Measurements from ENCODE around the gene IRAK1.

The IRAK1 gene

DNA sequence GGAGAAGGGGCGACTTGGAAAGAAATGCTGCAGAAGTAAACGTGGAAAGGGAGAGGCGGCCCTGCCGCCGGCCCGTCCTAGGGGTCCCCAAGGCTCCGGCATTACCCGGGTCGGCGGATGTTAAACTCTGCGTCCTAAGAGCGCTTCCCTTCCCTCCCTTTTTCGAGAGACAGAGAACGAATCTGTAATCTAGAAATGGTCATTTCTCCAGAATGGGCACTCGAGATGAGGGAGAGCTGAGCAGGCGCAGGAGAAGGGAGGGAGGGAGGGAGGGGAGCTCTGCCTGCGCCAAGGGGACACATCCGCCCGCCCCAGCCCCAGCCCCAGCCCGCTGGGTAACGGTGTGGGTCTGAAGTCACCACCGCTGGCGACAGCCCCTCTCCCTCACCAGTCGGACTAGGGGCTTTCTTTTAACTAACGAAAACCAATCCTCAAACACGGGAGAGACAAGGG, 49.8 kb downstream of the IRAK1 start:
- DNase-seq: peak; percentile 65

DNA sequence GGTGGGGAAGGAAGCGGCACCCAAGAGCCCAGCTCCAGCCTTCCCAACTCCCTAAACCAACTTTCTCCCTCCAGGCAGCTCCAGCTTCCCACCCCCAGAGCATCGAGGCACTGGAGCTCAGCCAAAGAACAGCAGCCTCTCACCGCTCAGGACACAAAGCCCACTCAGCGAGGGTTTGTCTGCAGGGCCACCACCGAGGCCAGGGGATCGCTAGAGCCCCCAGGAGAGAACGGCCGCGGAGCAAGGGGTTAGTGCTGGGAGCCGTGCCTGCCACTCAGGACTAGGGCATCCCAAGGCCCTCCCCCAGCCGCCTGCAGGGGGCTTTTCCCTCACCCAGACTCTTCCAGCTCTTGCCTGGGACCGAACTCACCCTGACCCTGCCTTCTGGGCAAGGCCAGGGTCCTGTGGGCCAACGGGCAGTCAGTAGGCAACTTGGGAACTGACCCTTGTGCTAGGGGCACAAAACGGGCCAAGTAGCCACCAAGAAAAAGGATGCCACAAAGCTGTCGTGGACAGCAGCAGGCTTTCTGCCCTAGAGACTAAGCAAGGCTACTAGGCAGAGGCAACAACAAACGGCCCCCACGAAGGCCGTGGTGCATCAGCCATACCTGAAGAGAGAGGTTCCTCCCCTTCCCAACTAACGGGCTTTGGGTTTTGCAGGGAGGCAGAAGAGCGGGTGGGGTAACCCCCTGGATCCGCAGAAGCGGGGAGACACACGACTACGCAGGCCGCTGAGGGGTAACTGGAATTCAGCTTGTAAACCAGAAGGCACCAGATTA, 50.4 kb downstream of the IRAK1 start:
- DNase-seq: no peak

GRCh38 chrX:153968754-153969124, 51.0 kb downstream of the IRAK1 start:
- peak; percentile 48 for DNase-seq

DNA sequence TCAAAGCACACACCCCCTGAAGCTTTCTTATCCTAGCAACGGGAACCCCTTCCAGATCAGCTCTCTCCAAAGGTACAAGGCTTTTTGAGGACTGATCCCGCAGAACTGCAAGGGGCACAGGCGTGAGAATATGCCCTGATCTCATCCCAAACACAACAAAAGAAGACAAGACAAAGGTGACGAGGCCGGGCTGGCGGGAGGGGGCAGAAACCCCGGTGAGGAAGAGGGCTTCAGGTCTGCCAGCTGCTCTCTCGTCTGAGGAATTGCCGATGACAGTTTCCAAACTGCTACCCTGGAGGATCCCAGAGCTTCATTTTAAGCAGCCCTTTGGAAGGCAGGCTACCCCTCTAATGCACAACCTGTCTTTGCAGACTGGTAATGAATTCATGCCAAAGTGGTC, 51.4 kb downstream of the IRAK1 start:
- DNase-seq: no peak

DNA sequence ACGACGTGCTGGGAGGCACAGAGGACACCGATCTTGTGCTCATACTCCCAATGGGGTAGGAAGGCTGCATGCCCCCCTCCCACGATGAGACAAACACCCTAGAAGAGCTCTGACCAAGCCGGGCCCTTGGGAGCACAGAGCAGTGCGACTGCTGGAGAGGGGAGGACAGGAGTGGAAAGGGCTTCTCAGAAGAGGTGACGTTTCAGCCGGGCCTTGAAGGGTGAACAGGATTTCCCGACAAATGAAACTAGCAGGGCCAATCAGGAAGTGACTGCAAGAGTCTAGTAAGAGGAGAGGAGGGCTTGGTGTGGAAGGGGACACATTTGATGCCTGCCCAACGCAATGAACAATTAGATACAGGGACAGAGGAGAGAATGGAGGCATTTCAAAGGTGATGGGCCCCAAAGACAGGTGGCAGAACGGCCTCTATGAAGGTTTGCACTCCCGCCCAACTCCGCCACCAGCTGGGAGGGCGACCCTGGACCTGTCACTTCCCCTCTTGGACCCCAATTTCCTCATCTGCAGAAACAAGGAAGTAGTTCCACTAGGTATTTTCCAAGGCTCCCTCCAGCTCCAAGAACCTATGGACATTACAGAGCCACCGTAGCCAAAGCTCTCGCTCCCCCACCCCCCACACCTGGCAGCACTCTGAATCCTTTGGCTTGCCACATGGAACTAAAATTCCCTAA, 52.0 kb downstream of the IRAK1 start:
- no peak for DNase-seq

DNA sequence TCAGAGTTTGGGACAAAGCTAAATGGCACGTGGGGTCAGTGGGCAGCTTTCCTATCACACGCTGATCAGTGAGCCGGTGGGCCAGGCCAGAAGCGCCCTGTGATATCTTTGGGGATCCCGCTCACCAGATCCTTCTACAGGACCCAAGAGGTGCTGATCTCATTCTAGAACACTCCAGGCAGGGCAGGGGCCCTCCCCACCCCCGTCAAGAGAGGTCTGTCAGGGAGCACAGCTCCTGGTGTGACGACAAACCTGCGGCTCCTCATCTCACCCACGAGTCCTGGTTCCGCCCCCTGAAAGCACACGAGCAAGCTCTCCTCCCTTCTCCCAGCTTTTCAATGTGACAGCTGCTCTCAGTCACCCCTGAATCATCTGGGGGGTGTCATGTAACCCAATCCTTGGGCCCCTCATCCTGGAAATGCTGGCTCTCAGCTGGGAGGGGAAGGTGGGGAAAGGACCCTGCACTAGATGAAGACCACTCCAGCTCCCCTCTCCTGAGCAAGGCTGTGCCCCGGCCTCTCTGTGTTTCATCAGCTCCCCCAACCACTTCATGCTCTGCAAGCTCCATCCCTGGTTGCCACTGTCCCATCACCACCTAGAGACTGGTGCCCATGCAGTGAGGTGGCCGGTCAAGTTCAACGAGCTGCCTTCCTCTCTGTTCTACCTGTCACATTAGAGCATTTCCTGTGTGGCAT, 52.7 kb downstream of the IRAK1 start:
- DNase-seq: no peak

DNA sequence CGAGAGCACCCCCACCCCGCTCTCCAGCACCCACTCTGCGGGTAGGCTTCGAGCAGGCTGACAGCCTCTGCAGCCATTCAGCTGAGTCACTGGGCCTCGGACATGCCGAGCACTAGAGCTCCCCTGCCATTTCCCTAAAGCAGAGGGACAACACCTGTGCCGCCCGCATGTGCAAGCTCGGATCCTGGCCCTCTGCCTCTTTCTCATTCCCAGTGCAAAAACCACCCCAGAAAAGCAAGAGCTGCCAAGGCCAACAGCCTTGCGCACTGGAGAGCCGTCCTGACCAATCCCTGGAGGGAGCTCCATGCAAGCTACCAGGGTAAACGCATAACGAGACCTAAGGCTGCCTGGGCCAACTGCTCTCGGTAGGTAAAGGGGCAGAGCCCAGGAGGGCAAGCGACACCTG, 53.4 kb downstream of the IRAK1 start:
- no peak for DNase-seq

- DNase-seq: no peak
These were observed 54.3 kb downstream of the IRAK1 start for GRCh38 chrX:153965406-153965805.

DNA sequence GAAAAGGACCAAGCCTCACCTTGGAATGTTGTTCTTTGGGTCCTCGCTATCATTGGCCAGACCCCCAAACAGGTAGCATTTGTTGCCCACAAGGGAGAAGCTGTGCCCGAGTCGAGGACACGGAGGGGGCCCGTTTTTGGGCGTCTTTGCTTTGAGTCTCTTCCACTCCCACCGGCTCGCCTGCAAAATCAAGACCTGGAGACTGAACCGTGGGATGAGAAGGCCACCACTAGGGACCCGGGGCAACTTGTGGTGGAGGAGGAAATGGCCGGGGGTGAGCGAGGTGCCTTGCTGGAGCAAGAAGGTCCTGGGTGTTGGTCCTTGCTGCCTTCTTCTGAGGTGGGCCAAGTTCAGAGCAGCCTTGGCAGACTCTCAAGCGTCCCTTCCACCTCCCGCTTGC, 55.6 kb downstream of the IRAK1 start:
- DNase-seq: no peak

DNA sequence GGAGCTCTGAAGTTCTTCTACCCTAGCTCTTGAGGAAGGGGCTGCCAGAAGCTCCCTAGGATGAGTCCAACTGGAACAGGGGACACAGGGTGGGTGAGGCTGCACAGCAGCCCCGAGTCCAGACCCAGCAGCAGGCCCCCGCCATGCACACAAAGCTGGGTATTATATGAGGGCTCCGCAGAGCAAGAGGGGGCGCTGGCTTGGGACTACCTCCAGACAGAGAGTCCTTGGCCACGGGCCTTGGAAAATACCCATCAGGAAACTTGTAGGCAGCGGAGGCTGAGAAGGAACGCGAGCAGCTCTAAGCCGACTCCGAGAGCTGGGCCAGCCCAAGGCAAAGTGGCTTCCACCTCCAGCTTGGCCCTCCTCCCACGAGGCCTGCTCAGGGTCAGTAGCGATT, 56.2 kb downstream of the IRAK1 start:
- DNase-seq: no peak

DNA sequence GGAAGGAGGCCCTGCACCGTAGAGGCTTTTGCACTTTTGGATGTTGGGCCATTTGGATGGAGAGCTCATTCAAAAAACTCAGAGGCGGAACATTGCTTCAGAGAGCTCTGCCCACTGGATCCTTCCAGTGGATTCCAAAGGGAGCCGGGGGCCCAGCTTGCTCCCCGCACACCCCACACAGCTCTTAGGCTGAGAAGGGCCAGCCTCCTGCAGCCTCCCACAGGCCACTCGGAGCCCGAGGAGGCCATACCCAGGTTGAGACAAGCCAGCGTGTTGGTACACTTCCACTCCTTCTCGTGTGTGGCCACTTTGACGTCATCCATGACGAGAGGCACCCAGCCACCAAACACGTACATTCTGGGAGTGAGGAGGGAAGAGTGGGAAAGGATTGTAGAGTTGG, 58.4 kb downstream of the IRAK1 start:
- DNase-seq: no peak

DNA sequence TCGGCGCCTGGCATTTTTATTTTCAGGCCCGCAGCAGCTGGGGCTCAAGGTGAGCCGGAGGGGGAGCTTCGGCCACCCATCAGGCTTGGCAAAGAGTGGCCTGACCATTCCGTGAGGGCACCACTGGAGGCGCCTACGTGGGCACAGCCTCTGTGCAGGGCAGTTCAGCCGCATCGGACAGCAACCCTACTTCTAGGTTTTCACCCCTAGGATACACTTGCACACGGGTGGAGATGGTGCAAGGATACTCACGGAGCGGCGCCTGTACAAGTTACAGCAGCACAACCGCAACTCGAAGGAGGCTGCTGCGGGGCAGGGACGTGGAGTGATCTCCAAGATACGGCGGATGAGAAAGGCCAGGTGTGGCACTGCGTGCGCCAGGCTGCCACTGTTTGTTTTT, 58.9 kb downstream of the IRAK1 start:
- no peak for DNase-seq
